K562 (cell line): Measurements from ENCODE around the gene GAPDH. TPM values are rescaled to one million over a fixed set of nuclear protein-coding genes. Genes with fewer than 3 reads are reported as not detected.

Experiments used
- ATAC-seq: fragments of 200-7000 bp; cut with Tn5 transposase; 3 replicates; pipeline ENCODE4 v1.9.1; 2020; ENCODE audit warnings: moderate library complexity
- BruUV-seq: library from RNA; stranded (reverse); fragments of 400-500 nt; replicated peaks from 2 replicates; lab custom pipeline; 2021; lab: Mats Ljungman, UMichigan
- CTCF ChIA-PET: fragments of 300-600 bp; formaldehyde crosslinking; extraction: SDS; loops from one replicate; lab custom pipeline; 2021; ENCODE audit warnings: low intra/inter-chr PET ratio; lab: Yijun Ruan, JAX
- POLR2A ChIA-PET: fragments of 300-600, 350-650 bp; sonication (Branson Sonifier 250); formaldehyde crosslinking; extraction: SDS; loops from one replicate; lab custom pipeline; 2021; ENCODE audit warnings: antibody characterized with exemption, inconsistent platforms; lab: Yijun Ruan, JAX
- DNase-seq, 4 experiments: peaks; one replicate each; pipeline versions ENCODE4 v3.0.0 to v3.0.0-alpha.2; 2011 to 2018; ENCODE audit warnings: low spot score in 3 of 4, mixed read lengths in 3 of 4; ENCODE audit errors: extremely low read depth in 1 of 4
- FAIRE-seq: peaks from 2 replicates; lab custom pipeline; 2011; peaks lifted over from hg19 to GRCh38; lab: Jason Lieb, UNC
- H2AFZ ChIP-seq: 2 replicates; pipeline ENCODE4 v1.6.0; 2011; ENCODE audit warnings: low read depth, low read length, control low read depth, inconsistent platforms
- H3K27ac ChIP-seq: fragments of 200-600 bp; 3 replicates; pipeline ENCODE4 v1.8.0; 2011; ENCODE audit warnings: low read depth, mild to moderate bottlenecking, control low read depth, inconsistent platforms, low read length, moderate library complexity, mixed read lengths; ENCODE audit errors: extremely low read depth
- H3K27me3 ChIP-seq, 2 experiments: fragments of 300-600 bp in 1 of 2; 2 replicates in 1 of 2; 3 replicates in 1 of 2; pipeline versions ENCODE4 v1.6.0 to v1.8.0; 2011; ENCODE audit warnings: inconsistent platforms in 2 of 2, low read length in 2 of 2, mild to moderate bottlenecking in 1 of 2, mixed read lengths in 1 of 2, moderate library complexity in 1 of 2; ENCODE audit not compliant: control insufficient read depth in 2 of 2, insufficient read depth in 2 of 2
- H3K36me3 ChIP-seq: fragments of 300-600 bp; 3 replicates; pipeline ENCODE4 v1.8.0; 2011; ENCODE audit warnings: mild to moderate bottlenecking, low read length, inconsistent platforms; ENCODE audit not compliant: control insufficient read depth, insufficient read depth
- H3K4me1 ChIP-seq, 2 experiments: fragments of 200-600 bp in 1 of 2; replicated peaks in 1 of 2; 2 replicates in 1 of 2; 3 replicates in 1 of 2; pipeline versions ENCODE4 v1.5.1 to v1.8.0; 2011; ENCODE audit warnings: inconsistent platforms in 2 of 2, low read length in 2 of 2, mild to moderate bottlenecking in 1 of 2, mixed read lengths in 1 of 2, moderate library complexity in 1 of 2; ENCODE audit not compliant: control insufficient read depth in 2 of 2, insufficient read depth in 2 of 2
- H3K4me2 ChIP-seq: 2 replicates; pipeline ENCODE4 v1.6.1; 2011; ENCODE audit warnings: low read length, control low read depth, inconsistent platforms, mixed read lengths; ENCODE audit not compliant: insufficient read depth
- H3K4me3 ChIP-seq: fragments of 200-600 bp; sonication (generic), shearing (Covaris generic); 2 replicates; pipeline ENCODE4 v1.5.1; 2016; ENCODE audit warnings: control low read depth, inconsistent platforms
- H3K79me2 ChIP-seq: fragments of 200-600 bp; 3 replicates; pipeline ENCODE4 v1.8.0; 2011; ENCODE audit warnings: low read length, inconsistent platforms; ENCODE audit not compliant: control insufficient read depth, insufficient read depth
- H3K9ac ChIP-seq, 2 experiments: 2 replicates each; pipeline versions ENCODE4 v1.6.0 to v1.6.1; 2011; ENCODE audit warnings: low read depth in 2 of 2, low read length in 2 of 2, control low read depth in 1 of 2, inconsistent platforms in 1 of 2, mild to moderate bottlenecking in 1 of 2, mixed read lengths in 1 of 2; ENCODE audit not compliant: insufficient read depth in 1 of 2
- H3K9me1 ChIP-seq: one replicate; pipeline ENCODE4 v1.6.0; 2011; ENCODE audit warnings: inconsistent platforms, mild to moderate bottlenecking, low read length, moderate library complexity; ENCODE audit not compliant: control insufficient read depth, insufficient read depth
- H3K9me3 ChIP-seq: replicated peaks from 2 replicates; pipeline ENCODE4 v1.5.1; 2011; ENCODE audit warnings: low read depth, low read length, inconsistent platforms; ENCODE audit not compliant: control insufficient read depth, insufficient read depth
- H4K20me1 ChIP-seq: replicated peaks from 2 replicates; pipeline ENCODE4 v1.6.1; 2011; ENCODE audit warnings: low read length, inconsistent platforms, mixed read lengths; ENCODE audit not compliant: control insufficient read depth, insufficient read depth
- KAT7 ChIP-seq: sonication (generic); formaldehyde crosslinking; IDR thresholded peaks from 2 replicates; pipeline ENCODE4 v1.8.0; 2022; ENCODE audit warnings: missing genetic modification reagents, mild to moderate bottlenecking, borderline replicate concordance
- MAFF ChIP-seq: IDR thresholded peaks from 2 replicates; pipeline ENCODE4 v1.6.1; 2012; ENCODE audit warnings: low read length, improper control_type of control experiment
- POLR2AphosphoS5 ChIP-seq: IDR thresholded peaks from 2 replicates; pipeline ENCODE4 v1.6.1; 2011; ENCODE audit warnings: mild to moderate bottlenecking, low read depth, low read length, moderate library complexity; ENCODE audit not compliant: control insufficient read depth, insufficient read depth
- PURB ChIP-seq: sonication (generic); formaldehyde crosslinking; IDR thresholded peaks from 2 replicates; pipeline ENCODE4 v1.9.0; 2021; ENCODE audit warnings: low read depth, mild to moderate bottlenecking, missing genetic modification reagents
- SETDB1 ChIP-seq: IDR thresholded peaks from one replicate; pipeline ENCODE4 v1.6.1; 2012; ENCODE audit warnings: low read length, control low read depth, inconsistent platforms
- YY1 ChIP-seq, 3 experiments: IDR thresholded peaks; 2 replicates each; pipeline ENCODE4 v1.6.1; 2011; ENCODE audit warnings: low read length in 2 of 3, mild to moderate bottlenecking in 2 of 3, moderate library complexity in 2 of 3, borderline replicate concordance in 1 of 3, control low read depth in 1 of 3, low read depth in 1 of 3; ENCODE audit not compliant: insufficient read depth in 3 of 3, insufficient replicate concordance in 2 of 3, control insufficient read depth in 1 of 3, insufficient read length in 1 of 3; ENCODE audit errors: extremely low read depth in 1 of 3
- ZEB2 ChIP-seq: fragments of 450-650 bp; IDR thresholded peaks from 2 replicates; pipeline ENCODE4 v1.6.1; 2016
- WGBS: fragments of 100-300 bp; shearing (Covaris generic); methylation state at CpG from one replicate; pipeline ENCODE4 v1.1.6; 2016; ENCODE audit warnings: low coverage, mixed read lengths; ENCODE audit not compliant: insufficient coverage; ENCODE audit errors: missing lambda C conversion rate; 5-methylcytosine and 5-hydroxymethylcytosine counted together
- in situ Hi-C: fragments of 300-500 bp; cut with MboI; formaldehyde crosslinking; loops from 4 replicates; pipeline ENCODE4 v1.15.0; 2018; ENCODE audit warnings: inconsistent platforms, mixed read lengths
- intact Hi-C: fragments of 100-400 bp; cut with micrococcal nuclease; formaldehyde crosslinking; loops from 2 replicates; pipeline ENCODE4 v1.14.2; 2022
- polyA plus RNA-seq, 8 experiments: library from polyadenylated mRNA; depleted of rRNA in 4 of 8; stranded (reverse) in 5 of 8; unstranded in 3 of 8; fragments of >200 nt; fragmentation: Nextera tagmentation in 2 of 8; fragmentation: Illumina TruSeq in 1 of 8; extraction: Ambion mirVana in 2 of 8; extraction: Trizol in 1 of 8; gene quantifications; 2 replicates each; pipeline versions ENCODE4 v1.2.1 to v1.2.3, GENCODE V29; 2011 to 2014; ENCODE audit warnings: inconsistent platforms in 1 of 8, missing spikeins in 1 of 8
- total RNA-seq, 7 experiments: library from RNA; depleted of rRNA in 6 of 7; stranded (reverse); fragments of >200 nt in 6 of 7; fragmentation: Illumina TruSeq in 2 of 7; extraction: Trizol in 2 of 7; gene quantifications; 2 replicates each; pipeline versions ENCODE4 v1.2.1 to v1.2.3, GENCODE V29; 2011 to 2021; ENCODE audit warnings: low replicate concordance in 1 of 7
- TF ChIP-seq, protein P1 (sequence below): fragments of 250-450 bp; sonication (Bioruptor Pico); IDR thresholded peaks from 2 replicates; pipeline ENCODE4 v1.4.0; 2020; ENCODE audit warnings: mild to moderate bottlenecking, moderate library complexity
- TF ChIP-seq, protein P2 (sequence below), 2 experiments: IDR thresholded peaks in 1 of 2; conservative IDR thresholded peaks in 1 of 2; 2 replicates each; pipeline ENCODE4 v1.6.1; 2016; ENCODE audit warnings: low read depth in 2 of 2, mild to moderate bottlenecking in 1 of 2, missing compliant biosample characterization in 1 of 2, missing genetic modification characterization in 1 of 2, moderate library complexity in 1 of 2

Gene GAPDH
- total and polyA plus RNA-seq, 9 of the 15 experiments (the other 6 are each of a cell fraction or from before 2014, with no cell fraction given): 2,206 to 6,793 (median 4,217) TPM

DNA sequence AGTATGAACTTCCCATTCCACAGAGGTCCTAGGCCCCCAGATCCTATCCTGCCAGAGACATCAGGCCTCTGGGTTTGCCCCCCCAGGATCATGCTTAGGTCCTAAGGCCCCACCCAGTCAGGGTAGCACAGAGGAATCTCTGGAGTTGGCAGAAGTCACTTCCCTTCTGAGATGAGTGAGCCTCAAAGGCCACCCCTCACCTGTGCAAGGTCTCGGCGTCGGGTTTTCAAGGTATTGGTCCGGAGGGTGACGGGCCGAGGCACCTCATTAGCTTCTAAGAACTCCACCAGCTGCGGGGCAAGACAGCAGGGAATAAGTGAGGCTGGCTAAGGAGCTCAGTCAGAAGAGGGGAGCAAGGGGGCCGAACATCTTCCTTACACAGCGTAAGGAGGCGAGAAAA is 28.6 kb downstream of the GAPDH start:
- Histone ChIP-seq H3K27me3 (no peaks in the 10 kb centered on the region), H3K4me1 (peaks cover 0 to 2% of the 10 kb centered on the region in 2 experiments; a peak in 3 of 5 replicates), H4K20me1 (no peaks in the 10 kb centered on the region; the same call in 1 of the 2 replicates), H3K27ac (no peak overlapping the region), H2AFZ (no peak overlapping the region), H3K9me3 (no peaks in the 10 kb centered on the region), H3K79me2 (peaks cover 36% of the 10 kb centered on the region), H3K4me2 (no peak overlapping the region), H3K4me3 (no peak overlapping the region), H3K9me1 (no peaks in the 10 kb centered on the region), H3K36me3 (peaks cover 88% of the 10 kb centered on the region), H3K9ac (peak overlapping the region in 1 of 2 experiments; percentile 26; a peak in 1 of 4 replicates)
- FAIRE-seq: no peak
- TF ChIP-seq KAT7 (CRISPR knock-in tag): no peak
- no peak for TF ChIP-seq YY1 (IDR thresholded peaks at IDR 0.05; ENCODE audit: borderline replicate concordance in 1 of 3, control insufficient read depth in 1 of 3, extremely low read depth in 1 of 3, insufficient read depth in 3 of 3, insufficient read length in 1 of 3, insufficient replicate concordance in 2 of 3, low read depth in 1 of 3, low read length in 2 of 3)
- no peak for TF ChIP-seq SETDB1
- no peak for TF ChIP-seq MAFF
- TF ChIP-seq ZEB2: no peak
- TF ChIP-seq, protein P1, sequence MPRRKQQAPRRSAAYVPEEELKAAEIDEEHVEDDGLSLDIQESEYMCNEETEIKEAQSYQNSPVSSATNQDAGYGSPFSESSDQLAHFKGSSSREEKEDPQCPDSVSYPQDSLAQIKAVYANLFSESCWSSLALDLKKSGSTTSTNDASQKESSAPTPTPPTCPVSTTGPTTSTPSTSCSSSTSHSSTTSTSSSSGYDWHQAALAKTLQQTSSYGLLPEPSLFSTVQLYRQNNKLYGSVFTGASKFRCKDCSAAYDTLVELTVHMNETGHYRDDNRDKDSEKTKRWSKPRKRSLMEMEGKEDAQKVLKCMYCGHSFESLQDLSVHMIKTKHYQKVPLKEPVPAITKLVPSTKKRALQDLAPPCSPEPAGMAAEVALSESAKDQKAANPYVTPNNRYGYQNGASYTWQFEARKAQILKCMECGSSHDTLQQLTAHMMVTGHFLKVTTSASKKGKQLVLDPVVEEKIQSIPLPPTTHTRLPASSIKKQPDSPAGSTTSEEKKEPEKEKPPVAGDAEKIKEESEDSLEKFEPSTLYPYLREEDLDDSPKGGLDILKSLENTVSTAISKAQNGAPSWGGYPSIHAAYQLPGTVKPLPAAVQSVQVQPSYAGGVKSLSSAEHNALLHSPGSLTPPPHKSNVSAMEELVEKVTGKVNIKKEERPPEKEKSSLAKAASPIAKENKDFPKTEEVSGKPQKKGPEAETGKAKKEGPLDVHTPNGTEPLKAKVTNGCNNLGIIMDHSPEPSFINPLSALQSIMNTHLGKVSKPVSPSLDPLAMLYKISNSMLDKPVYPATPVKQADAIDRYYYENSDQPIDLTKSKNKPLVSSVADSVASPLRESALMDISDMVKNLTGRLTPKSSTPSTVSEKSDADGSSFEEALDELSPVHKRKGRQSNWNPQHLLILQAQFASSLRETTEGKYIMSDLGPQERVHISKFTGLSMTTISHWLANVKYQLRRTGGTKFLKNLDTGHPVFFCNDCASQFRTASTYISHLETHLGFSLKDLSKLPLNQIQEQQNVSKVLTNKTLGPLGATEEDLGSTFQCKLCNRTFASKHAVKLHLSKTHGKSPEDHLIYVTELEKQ (CRISPR knock-in tag): no peak
- TF ChIP-seq, protein P2, sequence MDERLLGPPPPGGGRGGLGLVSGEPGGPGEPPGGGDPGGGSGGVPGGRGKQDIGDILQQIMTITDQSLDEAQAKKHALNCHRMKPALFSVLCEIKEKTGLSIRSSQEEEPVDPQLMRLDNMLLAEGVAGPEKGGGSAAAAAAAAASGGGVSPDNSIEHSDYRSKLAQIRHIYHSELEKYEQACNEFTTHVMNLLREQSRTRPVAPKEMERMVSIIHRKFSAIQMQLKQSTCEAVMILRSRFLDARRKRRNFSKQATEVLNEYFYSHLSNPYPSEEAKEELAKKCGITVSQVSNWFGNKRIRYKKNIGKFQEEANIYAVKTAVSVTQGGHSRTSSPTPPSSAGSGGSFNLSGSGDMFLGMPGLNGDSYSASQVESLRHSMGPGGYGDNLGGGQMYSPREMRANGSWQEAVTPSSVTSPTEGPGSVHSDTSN (CRISPR knock-in tag; IDR thresholded peaks at IDR 0.05; ENCODE audit: low read depth): no peak
- TF ChIP-seq, protein P2 (tag; conservative IDR thresholded peaks at IDR 0.05; ENCODE audit: low read depth): no peak
- TF ChIP-seq PURB (CRISPR knock-in tag): no peak
- no peak for TF ChIP-seq POLR2AphosphoS5
- in situ Hi-C loops: no loop called here
- ATAC-seq: no peak
- no peak for DNase-seq
- intact Hi-C loops: no loop called here
- BruUV-seq: no TSS peak
- WGBS: 89% methylated on average over 8 of the region's 10 CpGs
- CTCF ChIA-PET: interaction anchor here (0.7 to 1.1 kb wide), 2 partner anchors 122 to 135 kb away, joined by 3 to 5 read pairs; no protein-coding TSS in a partner anchor
- POLR2A ChIA-PET: interaction anchor here (0.6 to 1.5 kb wide), 5 partner anchors 9 to 127 kb away, joined by 3 to 4 read pairs (median 3); no protein-coding TSS in a partner anchor
